Measurements from ENCODE around the gene DHX9. TPM values are rescaled to one million over a fixed set of nuclear protein-coding genes. Genes with fewer than 3 reads are reported as not detected.

Gene DHX9
- total and polyA plus RNA-seq, 9 of the 15 experiments (the other 6 are each of a cell fraction or from before 2014, with no cell fraction given) = 100 to 409 (median 294) TPM

DNA sequence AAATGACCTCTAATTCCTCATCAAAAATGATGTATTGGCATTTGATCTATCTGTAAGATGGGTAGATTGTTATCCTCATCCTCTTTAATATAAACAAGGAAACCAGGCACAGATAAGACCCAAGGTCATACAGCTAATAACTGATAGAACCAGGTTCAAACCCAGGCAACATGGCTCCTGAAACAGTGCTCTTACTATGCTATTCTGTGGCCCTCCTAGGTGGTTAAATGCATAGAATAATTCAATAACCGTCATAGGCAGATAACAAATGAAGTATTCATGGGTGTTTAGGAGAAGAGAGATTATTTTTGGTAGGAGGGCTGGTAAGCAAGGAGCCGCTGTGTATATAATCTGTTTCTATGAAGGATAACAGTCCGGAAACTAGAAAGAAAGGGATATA is 46.4 kb downstream of the DHX9 start:
- Histone ChIP-seq H3K27me3 (ENCODE audit: control insufficient read depth in 2 of 2, insufficient read depth in 2 of 2, low read length in 2 of 2) (no peaks in the 10 kb centered on the region), H2AFZ (ENCODE audit: low read depth, low read length) (no peak overlapping the region), H3K4me3 (no peak overlapping the region), H3K9me3 (replicated peaks; ENCODE audit: control insufficient read depth, insufficient read depth, low read depth, low read length) (no peaks in the 10 kb centered on the region), H3K9ac (ENCODE audit: insufficient read depth in 1 of 2, low read depth in 2 of 2, low read length in 2 of 2) (no peak overlapping the region), H3K79me2 (ENCODE audit: control insufficient read depth, insufficient read depth, low read length) (no peaks in the 10 kb centered on the region; the same call in 2 of the 3 replicates), H3K4me2 (ENCODE audit: insufficient read depth, low read length) (no peak overlapping the region), H3K27ac (ENCODE audit: extremely low read depth, low read depth, low read length) (no peak overlapping the region), H3K36me3 (ENCODE audit: control insufficient read depth, insufficient read depth, low read length) (peaks cover 85% of the 10 kb centered on the region), H3K4me1 (replicated peaks in 1 of 2; ENCODE audit: control insufficient read depth in 2 of 2, insufficient read depth in 2 of 2, low read length in 2 of 2) (no peaks in the 10 kb centered on the region), H3K9me1 (ENCODE audit: control insufficient read depth, insufficient read depth, low read length) (peaks cover 2% of the 10 kb centered on the region), H4K20me1 (replicated peaks; ENCODE audit: control insufficient read depth, insufficient read depth, low read length) (peaks cover 8% of the 10 kb centered on the region; the same call in 1 of the 2 replicates)
- WGBS (ENCODE audit: insufficient coverage, low coverage, missing lambda C conversion rate) = 90% methylated on average over 3 of the region's 3 CpGs
- TF ChIP-seq ZNF253 (CRISPR knock-in tag; conservative IDR thresholded peaks at IDR 0.05) (no peak), RHOXF2B (CRISPR knock-in tag; conservative IDR thresholded peaks at IDR 0.05) (no peak), SMAD4 (CRISPR knock-in tag; conservative IDR thresholded peaks at IDR 0.05) (no peak), DACH1 (IDR thresholded peaks at IDR 0.05; ENCODE audit: partially characterized antibody) (no peak), ZZZ3 (IDR thresholded peaks at IDR 0.05) (peak; percentile 51; the same call in 1 of the 2 replicates), BRCA1 (IDR thresholded peaks at IDR 0.05) (no peak), BRCA1 (CRISPR knock-in tag; IDR thresholded peaks at IDR 0.05) (no peak), STAG1 (CRISPR knock-in tag; IDR thresholded peaks at IDR 0.05; ENCODE audit: borderline replicate concordance) (no peak)
- BruUV-seq (replicated peaks) = no TSS peak
- DNase-seq (ENCODE audit: extremely low read depth in 1 of 4, low spot score in 3 of 4) = no peak
- intact Hi-C loops (cut with micrococcal nuclease) (loop anchor here (5.0 kb wide), 1 partner anchor 33 kb away; no protein-coding TSS in a partner anchor), in situ Hi-C loops (cut with MboI) (no loop called here)
- ATAC-seq = no peak
- POLR2A ChIA-PET = interaction anchor here (1.5 kb wide), 1 partner anchor 10 kb away, joined by 5 read pairs; no protein-coding TSS in a partner anchor
- CTCF ChIA-PET (ENCODE audit: low intra/inter-chr PET ratio) = no interaction called here
- FAIRE-seq = no peak

Measured in K562 (cell line).